GM18861 (cell line): ENCODE results near the gene ASAH2B.
"Not testable (repeated sequence)": the region's sequence is repeated elsewhere in the genome, so short reads cannot be mapped to it uniquely, and the experiment has no call there.

Source experiments
- ATAC-seq: cut with Tn5 transposase; IDR thresholded peaks from one replicate; pipeline ENCODE4 v1.9.1; 2021; ENCODE audit not compliant: unreplicated experiment

ASAH2B gene

GRCh38 chr10:50739618-50740292 lies at the start of gene ASAH2B:
Gene ASAH2B, plus strand, starts transcription at chr10:50739936. Its CDS starts 5,195 bp downstream, at chr10:50745131.
- ATAC-seq: peak; percentile 60

- not testable (repeated sequence) for ATAC-seq
These were observed 41.9 kb upstream of the ASAH2B start for GRCh38 chr10:50697819-50698218.

GRCh38 chr10:50701947-50702346 lies 37.8 kb upstream of the ASAH2B start:
- ATAC-seq: not testable (repeated sequence)

GRCh38 chr10:50702997-50703396 lies 36.7 kb upstream of the ASAH2B start:
- ATAC-seq: not testable (repeated sequence)

GRCh38 chr10:50704436-50705079 lies 35.2 kb upstream of the ASAH2B start:
- ATAC-seq: not testable (repeated sequence)

GRCh38 chr10:50706006-50706405 lies 33.7 kb upstream of the ASAH2B start:
- ATAC-seq: not testable (repeated sequence)

- ATAC-seq: not testable (repeated sequence)
These were observed 29.5 kb upstream of the ASAH2B start for GRCh38 chr10:50710241-50710640.

GRCh38 chr10:50723812-50724211 lies 15.9 kb upstream of the ASAH2B start:
- not testable (repeated sequence) for ATAC-seq

- ATAC-seq: not testable (repeated sequence)
These were observed 11.6 kb upstream of the ASAH2B start for GRCh38 chr10:50728112-50728511.

- ATAC-seq: not testable (repeated sequence)
These were observed 634 bp upstream of the ASAH2B start for GRCh38 chr10:50738987-50739617.

- ATAC-seq: peak; percentile 29
These were observed 535 bp downstream of the ASAH2B start for GRCh38 chr10:50740293-50740648.

- not testable (repeated sequence) for ATAC-seq
These were observed 3.1 kb downstream of the ASAH2B start for GRCh38 chr10:50742820-50743219.

- ATAC-seq: not testable (repeated sequence)
These were observed 27.2 kb downstream of the ASAH2B start for GRCh38 chr10:50766774-50767513.

GRCh38 chr10:50772042-50772441 lies 32.3 kb downstream of the ASAH2B start:
- ATAC-seq: not testable (repeated sequence)

GRCh38 chr10:50774868-50775267 lies 35.1 kb downstream of the ASAH2B start:
- not testable (repeated sequence) for ATAC-seq

- not testable (repeated sequence) for ATAC-seq
These were observed 40.3 kb downstream of the ASAH2B start for GRCh38 chr10:50780036-50780435.

GRCh38 chr10:50782017-50782416 lies 42.3 kb downstream of the ASAH2B start:
- ATAC-seq: not testable (repeated sequence)

GRCh38 chr10:50787962-50788361 lies 48.2 kb downstream of the ASAH2B start:
- ATAC-seq: not testable (repeated sequence)

- no peak for ATAC-seq
These were observed 49.5 kb downstream of the ASAH2B start for GRCh38 chr10:50788951-50789945.

GRCh38 chr10:50794490-50794889 lies 54.8 kb downstream of the ASAH2B start:
- ATAC-seq: no peak
